K562 (cell line): ENCODE data around the gene SDC3. TPM values are rescaled to one million over a fixed set of nuclear protein-coding genes. Genes with fewer than 3 reads are reported as not detected.

Experiments
- CSDE1 ChIP-seq, 2 experiments: fragments of 450-650 bp; IDR thresholded peaks; 2 replicates each; pipeline ENCODE4 v1.6.1; 2016; ENCODE audit warnings: mild to moderate bottlenecking in 1 of 2
- DDX20 ChIP-seq: fragments of 450-650 bp; IDR thresholded peaks from 2 replicates; pipeline ENCODE4 v1.6.1; 2016; ENCODE audit warnings: missing genetic modification characterization, low read depth, mild to moderate bottlenecking, missing compliant biosample characterization, moderate library complexity
- NONO ChIP-seq, 2 experiments: fragments of 200-400 bp in 1 of 2; fragments of 450-650 bp in 1 of 2; formaldehyde crosslinking in 1 of 2; IDR thresholded peaks; 2 replicates each; pipeline ENCODE4 v1.6.1; 2017; ENCODE audit warnings: low read depth in 2 of 2, mild to moderate bottlenecking in 2 of 2, moderate library complexity in 2 of 2, low read length in 1 of 2
- ZNF184 ChIP-seq: sonication (generic); formaldehyde crosslinking; IDR thresholded peaks from 2 replicates; pipeline ENCODE4 v1.5.0; 2020; ENCODE audit warnings: missing genetic modification reagents
- ZNF212 ChIP-seq: fragments of 450-650 bp; formaldehyde crosslinking; IDR thresholded peaks from 2 replicates; pipeline ENCODE4 v1.4.0; 2020; ENCODE audit warnings: mild to moderate bottlenecking
- ZNF224 ChIP-seq: sonication (generic); formaldehyde crosslinking; IDR thresholded peaks from 2 replicates; pipeline ENCODE4 v1.8.0; 2022; ENCODE audit warnings: mild to moderate bottlenecking, missing genetic modification reagents
- ZNF347 ChIP-seq: fragments of 450-650 bp; formaldehyde crosslinking; IDR thresholded peaks from 2 replicates; pipeline ENCODE4 v1.4.0; 2020; ENCODE audit warnings: low read depth, mild to moderate bottlenecking, moderate library complexity
- polyA plus RNA-seq, 8 experiments: library from polyadenylated mRNA; depleted of rRNA in 4 of 8; stranded (reverse) in 5 of 8; unstranded in 3 of 8; fragments of >200 nt; fragmentation: Nextera tagmentation in 2 of 8; fragmentation: Illumina TruSeq in 1 of 8; extraction: Ambion mirVana in 2 of 8; extraction: Trizol in 1 of 8; gene quantifications; 2 replicates each; pipeline versions ENCODE4 v1.2.1 to v1.2.3, GENCODE V29; 2011 to 2014; ENCODE audit warnings: inconsistent platforms in 1 of 8, missing spikeins in 1 of 8
- total RNA-seq, 7 experiments: library from RNA; depleted of rRNA in 6 of 7; stranded (reverse); fragments of >200 nt in 6 of 7; fragmentation: Illumina TruSeq in 2 of 7; extraction: Trizol in 2 of 7; gene quantifications; 2 replicates each; pipeline versions ENCODE4 v1.2.1 to v1.2.3, GENCODE V29; 2011 to 2021; ENCODE audit warnings: low replicate concordance in 1 of 7
- TF ChIP-seq, protein P1 (sequence below): fragments of 150-350 bp; IDR thresholded peaks from 2 replicates; pipeline ENCODE4 v1.6.1; 2014; ENCODE audit warnings: low read depth, mild to moderate bottlenecking, low read length, borderline replicate concordance
- TF ChIP-seq, protein P2 (sequence below): fragments of 250-450 bp; sonication (Bioruptor Pico); IDR thresholded peaks from 2 replicates; pipeline ENCODE4 v1.5.0; 2020; ENCODE audit warnings: mild to moderate bottlenecking

The SDC3 gene
- total and polyA plus RNA-seq, 9 of the 15 experiments (the other 6 are each of a cell fraction or from before 2014, with no cell fraction given): 0.38 to 44.1 (median 12.1) TPM

DNA sequence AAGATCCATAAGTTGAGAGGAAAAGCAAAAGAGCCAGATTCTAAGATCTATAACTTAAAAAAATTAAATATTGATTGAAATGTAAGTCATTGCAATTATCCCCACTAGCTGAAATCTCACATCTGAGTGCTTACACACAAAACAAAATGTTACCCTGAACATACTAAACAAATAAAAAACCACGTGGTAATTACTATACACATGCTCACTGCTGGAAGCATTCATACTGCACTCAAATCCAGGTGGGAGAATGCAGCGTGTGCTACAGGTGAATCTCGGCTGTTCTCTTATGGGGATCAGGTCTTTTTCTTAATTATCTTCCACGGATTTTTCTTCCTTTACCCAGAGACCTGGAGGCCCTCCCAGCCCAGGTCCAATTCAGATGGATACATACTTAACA lies 74.3 kb downstream of the SDC3 start (continued):
- TF ChIP-seq NONO (IDR thresholded peaks at IDR 0.05; ENCODE audit: low read depth in 2 of 2, low read length in 1 of 2) (no peak), ZNF212 (no peak), ZNF184 (CRISPR knock-in tag) (no peak), ZNF347 (CRISPR knock-in tag) (no peak), CSDE1 (IDR thresholded peaks at IDR 0.05) (no peak), DDX20 (no peak), ZNF224 (no peak)
- TF ChIP-seq, protein P1, sequence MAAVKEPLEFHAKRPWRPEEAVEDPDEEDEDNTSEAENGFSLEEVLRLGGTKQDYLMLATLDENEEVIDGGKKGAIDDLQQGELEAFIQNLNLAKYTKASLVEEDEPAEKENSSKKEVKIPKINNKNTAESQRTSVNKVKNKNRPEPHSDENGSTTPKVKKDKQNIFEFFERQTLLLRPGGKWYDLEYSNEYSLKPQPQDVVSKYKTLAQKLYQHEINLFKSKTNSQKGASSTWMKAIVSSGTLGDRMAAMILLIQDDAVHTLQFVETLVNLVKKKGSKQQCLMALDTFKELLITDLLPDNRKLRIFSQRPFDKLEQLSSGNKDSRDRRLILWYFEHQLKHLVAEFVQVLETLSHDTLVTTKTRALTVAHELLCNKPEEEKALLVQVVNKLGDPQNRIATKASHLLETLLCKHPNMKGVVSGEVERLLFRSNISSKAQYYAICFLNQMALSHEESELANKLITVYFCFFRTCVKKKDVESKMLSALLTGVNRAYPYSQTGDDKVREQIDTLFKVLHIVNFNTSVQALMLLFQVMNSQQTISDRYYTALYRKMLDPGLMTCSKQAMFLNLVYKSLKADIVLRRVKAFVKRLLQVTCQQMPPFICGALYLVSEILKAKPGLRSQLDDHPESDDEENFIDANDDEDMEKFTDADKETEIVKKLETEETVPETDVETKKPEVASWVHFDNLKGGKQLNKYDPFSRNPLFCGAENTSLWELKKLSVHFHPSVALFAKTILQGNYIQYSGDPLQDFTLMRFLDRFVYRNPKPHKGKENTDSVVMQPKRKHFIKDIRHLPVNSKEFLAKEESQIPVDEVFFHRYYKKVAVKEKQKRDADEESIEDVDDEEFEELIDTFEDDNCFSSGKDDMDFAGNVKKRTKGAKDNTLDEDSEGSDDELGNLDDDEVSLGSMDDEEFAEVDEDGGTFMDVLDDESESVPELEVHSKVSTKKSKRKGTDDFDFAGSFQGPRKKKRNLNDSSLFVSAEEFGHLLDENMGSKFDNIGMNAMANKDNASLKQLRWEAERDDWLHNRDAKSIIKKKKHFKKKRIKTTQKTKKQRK: no peak
- TF ChIP-seq, protein P2, sequence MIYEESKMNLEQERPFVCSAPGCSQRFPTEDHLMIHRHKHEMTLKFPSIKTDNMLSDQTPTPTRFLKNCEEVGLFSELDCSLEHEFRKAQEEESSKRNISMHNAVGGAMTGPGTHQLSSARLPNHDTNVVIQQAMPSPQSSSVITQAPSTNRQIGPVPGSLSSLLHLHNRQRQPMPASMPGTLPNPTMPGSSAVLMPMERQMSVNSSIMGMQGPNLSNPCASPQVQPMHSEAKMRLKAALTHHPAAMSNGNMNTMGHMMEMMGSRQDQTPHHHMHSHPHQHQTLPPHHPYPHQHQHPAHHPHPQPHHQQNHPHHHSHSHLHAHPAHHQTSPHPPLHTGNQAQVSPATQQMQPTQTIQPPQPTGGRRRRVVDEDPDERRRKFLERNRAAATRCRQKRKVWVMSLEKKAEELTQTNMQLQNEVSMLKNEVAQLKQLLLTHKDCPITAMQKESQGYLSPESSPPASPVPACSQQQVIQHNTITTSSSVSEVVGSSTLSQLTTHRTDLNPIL (CRISPR knock-in tag): no peak
